Activated naive CD8-positive, alpha-beta T cell treated with anti-CD3 and anti-CD28 coated beads for 36 hours (primary cell): ENCODE results near the gene TMEM91. TPM values are rescaled to one million over a fixed set of nuclear protein-coding genes. Genes with fewer than 3 reads are reported as not detected.

Experiments
- DNase-seq: peaks from one replicate; pipeline ENCODE4 v3.0.0; 2021
- H3K27ac Mint-ChIP-seq: one replicate; pipeline ENCODE4 v1.8.0; 2022; ENCODE audit warnings: mild to moderate bottlenecking, moderate library complexity, mixed read lengths
- H3K27me3 Mint-ChIP-seq: one replicate; pipeline ENCODE4 v1.8.0; 2022; ENCODE audit warnings: mild to moderate bottlenecking, mixed read lengths
- H3K36me3 Mint-ChIP-seq: one replicate; pipeline ENCODE4 v1.8.0; 2021; ENCODE audit warnings: mild to moderate bottlenecking, mixed read lengths
- H3K4me1 Mint-ChIP-seq: one replicate; pipeline ENCODE4 v1.8.0; 2021; ENCODE audit warnings: mixed read lengths
- H3K4me3 Mint-ChIP-seq: one replicate; pipeline ENCODE4 v1.8.0; 2022; ENCODE audit warnings: mild to moderate bottlenecking, moderate library complexity, mixed read lengths
- H3K9me3 Mint-ChIP-seq: one replicate; pipeline ENCODE4 v1.8.0; 2022; ENCODE audit warnings: mixed read lengths
- total RNA-seq, 2 experiments: library from RNA; stranded (reverse); gene quantifications; one replicate each; pipeline ENCODE4 v1.2.3, GENCODE V29; 2021

Gene TMEM91
- total RNA-seq, 2 experiments from 2014 or later, result 4.0 to 4.5 TPM

GRCh38 chr19:41409288-41409687, 33.0 kb downstream of the TMEM91 start:
- DNase-seq, result no peak
- Mint-ChIP-seq H3K36me3 (peaks cover 7% of the 10 kb centered on the region), H3K4me1 (peaks cover 9% of the 10 kb centered on the region), H3K27me3 (no peaks in the 10 kb centered on the region), H3K27ac (no peak overlapping the region), H3K9me3 (no peaks in the 10 kb centered on the region), H3K4me3 (no peak overlapping the region)

- no peaks in the 10 kb centered on the region for H3K9me3 Mint-ChIP-seq
- peaks cover 9% of the 10 kb centered on the region for H3K4me1 Mint-ChIP-seq
- H3K36me3 Mint-ChIP-seq, result peaks cover 9% of the 10 kb centered on the region
- H3K27me3 Mint-ChIP-seq, result no peaks in the 10 kb centered on the region
- no peak overlapping the region for H3K4me3 Mint-ChIP-seq
- H3K27ac Mint-ChIP-seq, result no peak overlapping the region
- DNase-seq, result no peak
These were observed 34.2 kb downstream of the TMEM91 start for GRCh38 chr19:41410336-41411054.

GRCh38 chr19:41411100-41411967, 35.0 kb downstream of the TMEM91 start:
- no peak overlapping the region for H3K27ac Mint-ChIP-seq
- no peak for DNase-seq
- peaks cover 9% of the 10 kb centered on the region for H3K36me3 Mint-ChIP-seq
- no peaks in the 10 kb centered on the region for H3K9me3 Mint-ChIP-seq
- peaks cover 9% of the 10 kb centered on the region for H3K4me1 Mint-ChIP-seq
- no peaks in the 10 kb centered on the region for H3K27me3 Mint-ChIP-seq
- no peak overlapping the region for H3K4me3 Mint-ChIP-seq

GRCh38 chr19:41411968-41412265, 35.6 kb downstream of the TMEM91 start:
- Mint-ChIP-seq H3K27ac (no peak overlapping the region), H3K4me3 (no peak overlapping the region), H3K36me3 (peaks cover 9% of the 10 kb centered on the region), H3K27me3 (no peaks in the 10 kb centered on the region), H3K9me3 (no peaks in the 10 kb centered on the region), H3K4me1 (peaks cover 9% of the 10 kb centered on the region)
- DNase-seq, result no peak

GRCh38 chr19:41412953-41413352, 36.6 kb downstream of the TMEM91 start:
- no peaks in the 10 kb centered on the region for H3K9me3 Mint-ChIP-seq
- DNase-seq, result no peak
- H3K27ac Mint-ChIP-seq, result no peak overlapping the region
- H3K4me3 Mint-ChIP-seq, result no peak overlapping the region
- H3K36me3 Mint-ChIP-seq, result peaks cover 9% of the 10 kb centered on the region
- no peaks in the 10 kb centered on the region for H3K27me3 Mint-ChIP-seq
- H3K4me1 Mint-ChIP-seq, result peaks cover 9% of the 10 kb centered on the region

- no peaks in the 10 kb centered on the region for H3K9me3 Mint-ChIP-seq
- H3K4me1 Mint-ChIP-seq, result peaks cover 9% of the 10 kb centered on the region
- H3K4me3 Mint-ChIP-seq, result no peak overlapping the region
- no peak for DNase-seq
- H3K36me3 Mint-ChIP-seq, result peaks cover 9% of the 10 kb centered on the region
- no peak overlapping the region for H3K27ac Mint-ChIP-seq
- no peaks in the 10 kb centered on the region for H3K27me3 Mint-ChIP-seq
These were observed 37.6 kb downstream of the TMEM91 start for GRCh38 chr19:41413947-41414346.

GRCh38 chr19:41414461-41414860, 38.1 kb downstream of the TMEM91 start:
- DNase-seq, result no peak
- peaks cover 12% of the 10 kb centered on the region for H3K36me3 Mint-ChIP-seq
- no peak overlapping the region for H3K4me3 Mint-ChIP-seq
- no peaks in the 10 kb centered on the region for H3K9me3 Mint-ChIP-seq
- peak overlapping the region; percentile 28 for H3K27ac Mint-ChIP-seq
- no peaks in the 10 kb centered on the region for H3K27me3 Mint-ChIP-seq
- peaks cover 6% of the 10 kb centered on the region for H3K4me1 Mint-ChIP-seq

- Mint-ChIP-seq H3K9me3 (no peaks in the 10 kb centered on the region), H3K36me3 (peaks cover 13% of the 10 kb centered on the region), H3K4me1 (peaks cover 1% of the 10 kb centered on the region), H3K27me3 (no peaks in the 10 kb centered on the region), H3K4me3 (no peak overlapping the region), H3K27ac (no peak overlapping the region)
- DNase-seq, result no peak
These were observed 38.8 kb downstream of the TMEM91 start for GRCh38 chr19:41415154-41415571.

- H3K27ac Mint-ChIP-seq, result no peak overlapping the region
- no peaks in the 10 kb centered on the region for H3K9me3 Mint-ChIP-seq
- H3K4me1 Mint-ChIP-seq, result no peaks in the 10 kb centered on the region
- no peaks in the 10 kb centered on the region for H3K27me3 Mint-ChIP-seq
- DNase-seq, result no peak
- no peak overlapping the region for H3K4me3 Mint-ChIP-seq
- peaks cover 15% of the 10 kb centered on the region for H3K36me3 Mint-ChIP-seq
These were observed 39.9 kb downstream of the TMEM91 start for GRCh38 chr19:41416194-41416674.

- no peaks in the 10 kb centered on the region for H3K9me3 Mint-ChIP-seq
- peaks cover 11% of the 10 kb centered on the region for H3K36me3 Mint-ChIP-seq
- no peak overlapping the region for H3K27ac Mint-ChIP-seq
- DNase-seq, result no peak
- no peaks in the 10 kb centered on the region for H3K27me3 Mint-ChIP-seq
- H3K4me1 Mint-ChIP-seq, result no peaks in the 10 kb centered on the region
- no peak overlapping the region for H3K4me3 Mint-ChIP-seq
These were observed 44.0 kb downstream of the TMEM91 start for GRCh38 chr19:41420101-41420880.

GRCh38 chr19:41421314-41421713, 45.0 kb downstream of the TMEM91 start:
- no peaks in the 10 kb centered on the region for H3K9me3 Mint-ChIP-seq
- no peaks in the 10 kb centered on the region for H3K4me1 Mint-ChIP-seq
- DNase-seq, result no peak
- peaks cover 11% of the 10 kb centered on the region for H3K36me3 Mint-ChIP-seq
- no peak overlapping the region for H3K4me3 Mint-ChIP-seq
- H3K27me3 Mint-ChIP-seq, result no peaks in the 10 kb centered on the region
- peak overlapping the region; percentile 47 for H3K27ac Mint-ChIP-seq

GRCh38 chr19:41421973-41422372, 45.6 kb downstream of the TMEM91 start:
- peaks cover 3% of the 10 kb centered on the region for H3K4me1 Mint-ChIP-seq
- H3K27ac Mint-ChIP-seq, result no peak overlapping the region
- no peak for DNase-seq
- H3K4me3 Mint-ChIP-seq, result no peak overlapping the region
- H3K27me3 Mint-ChIP-seq, result no peaks in the 10 kb centered on the region
- peaks cover 11% of the 10 kb centered on the region for H3K36me3 Mint-ChIP-seq
- no peaks in the 10 kb centered on the region for H3K9me3 Mint-ChIP-seq

GRCh38 chr19:41422456-41422855, 46.1 kb downstream of the TMEM91 start:
- Mint-ChIP-seq H3K27me3 (no peaks in the 10 kb centered on the region), H3K27ac (no peak overlapping the region), H3K36me3 (peaks cover 11% of the 10 kb centered on the region), H3K4me1 (peaks cover 6% of the 10 kb centered on the region), H3K4me3 (no peak overlapping the region), H3K9me3 (no peaks in the 10 kb centered on the region)
- DNase-seq, result no peak

- H3K36me3 Mint-ChIP-seq, result peaks cover 11% of the 10 kb centered on the region
- H3K9me3 Mint-ChIP-seq, result no peaks in the 10 kb centered on the region
- no peak overlapping the region for H3K4me3 Mint-ChIP-seq
- no peak overlapping the region for H3K27ac Mint-ChIP-seq
- no peaks in the 10 kb centered on the region for H3K27me3 Mint-ChIP-seq
- no peak for DNase-seq
- peaks cover 11% of the 10 kb centered on the region for H3K4me1 Mint-ChIP-seq
These were observed 46.6 kb downstream of the TMEM91 start for GRCh38 chr19:41422955-41423354.
